ENCODE data around the gene ADAMTSL1.

DNA sequence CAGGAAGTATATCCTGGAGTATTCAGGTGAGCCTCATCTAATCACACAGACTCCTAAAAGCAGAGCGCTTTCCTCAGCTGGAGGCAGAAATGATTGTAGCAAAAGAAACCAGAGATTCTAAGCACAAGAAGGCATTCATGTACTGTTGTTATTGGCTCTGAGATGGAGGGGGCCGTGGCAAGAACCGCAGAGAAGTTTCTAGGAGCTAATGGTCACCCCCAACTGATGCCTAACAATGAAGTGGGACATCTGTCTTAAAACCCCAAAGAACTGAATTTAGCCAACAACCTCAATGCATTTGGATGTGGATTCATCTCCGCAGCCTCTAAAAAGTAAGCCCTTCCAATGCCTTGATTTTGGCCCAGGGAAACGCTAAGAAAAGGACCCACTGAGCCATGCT is 76.3 kb downstream of the ADAMTSL1 start:
- TF ChIP-seq CTCF (IDR thresholded peaks at IDR 0.05) (no peak), POLR2AphosphoS5 (IDR thresholded peaks at IDR 0.05; ENCODE audit: low read depth, low read length) (no peak), REST (IDR thresholded peaks at IDR 0.05; ENCODE audit: insufficient read depth in 1 of 2, low read depth in 2 of 2, low read length in 1 of 2) (no peak), SIN3A (IDR thresholded peaks at IDR 0.05; ENCODE audit: borderline replicate concordance, insufficient read depth, low read depth, low read length) (no peak), TCF7L2 (IDR thresholded peaks at IDR 0.05; ENCODE audit: low read depth, low read length) (no peak)

Measured in Panc1 (cell line).